A549 treated with ZK216348 at 1 μM for 4 hours (cell line): ENCODE measurements around the gene MCM3. TPM values are rescaled to one million over a fixed set of nuclear protein-coding genes. Genes with fewer than 3 reads are reported as not detected.

ENCODE experiments used
- total RNA-seq: library from RNA; stranded (reverse); fragments of 200-300 nt; extraction: Qiagen RNA extraction; gene quantifications from 5 replicates; pipeline ENCODE4 v1.2.3, GENCODE V29; 2022; ENCODE audit warnings: low read depth

The MCM3 gene
- total RNA-seq: 76.9 to 86.8 TPM (median 79.7 TPM) in 5 replicates

DNA sequence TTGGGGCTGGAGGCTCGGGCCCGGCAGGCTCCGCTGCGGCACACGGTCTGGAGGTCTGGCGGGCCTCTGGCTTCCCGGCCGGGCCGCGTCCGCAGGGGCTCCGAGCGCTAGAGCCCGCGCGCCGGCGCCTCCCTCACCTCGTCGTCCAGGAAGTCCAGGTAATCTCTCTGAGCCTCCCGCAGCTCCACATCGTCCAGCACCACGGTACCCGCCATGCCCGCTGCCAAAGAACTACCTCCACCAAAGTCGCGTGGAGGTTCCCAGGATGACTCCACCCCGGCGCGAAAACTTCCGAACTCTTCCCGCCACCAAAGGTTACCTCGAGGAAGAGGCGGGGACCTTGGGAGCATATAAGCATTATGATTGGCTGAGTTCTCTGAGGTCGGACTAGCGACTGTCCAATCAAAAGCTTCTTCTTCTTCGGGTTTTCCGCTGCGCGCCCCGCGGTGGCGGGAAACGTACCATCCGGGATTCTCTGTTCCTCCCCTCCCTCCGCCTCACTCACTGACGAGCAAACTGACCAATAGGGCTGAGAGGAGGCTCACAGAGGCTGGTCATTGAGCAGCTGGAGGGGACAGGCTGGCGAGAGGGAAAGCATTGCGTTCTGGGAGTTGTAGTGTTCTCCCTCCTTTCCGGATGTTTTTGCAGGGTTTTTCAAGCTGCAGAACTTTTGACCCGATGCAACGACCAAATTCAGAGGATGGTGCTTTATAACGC, at the start of gene MCM3:
Gene MCM3, minus strand, starts transcription at position 283 of the 717 bp plus-strand sequence. Its CDS starts 68 bp downstream, at position 215.

DNA sequence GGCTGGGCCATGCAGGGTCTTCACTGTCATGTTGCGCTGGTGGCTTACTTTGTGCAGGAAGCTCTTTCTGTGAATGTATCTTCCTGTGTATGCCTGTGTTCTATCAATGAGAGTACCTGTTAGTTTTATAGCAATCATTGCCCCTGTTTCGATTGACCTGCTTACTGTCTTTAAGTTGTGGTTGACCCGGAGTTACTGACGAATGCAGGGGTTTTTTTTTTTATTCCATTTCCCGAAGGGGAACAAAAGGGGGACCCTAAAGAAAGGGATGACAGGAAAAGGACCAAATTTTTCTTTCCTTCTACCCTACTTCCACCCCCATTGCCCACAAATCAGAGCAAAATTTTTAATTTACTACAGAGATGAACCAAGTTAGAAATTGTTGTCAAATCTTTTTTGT, 40.1 kb downstream of the MCM3 start, which contains the start of gene IL17F:
Gene IL17F, minus strand, starts transcription at position 101 of the 400 bp plus-strand sequence. Its CDS starts 71 bp downstream, at position 30.

Other genes with a start within 250 kb of the MCM3 start
- not detected in 5 replicates for gene PKHD1, start 197.1 kb downstream of the MCM3 start, total RNA-seq
- not detected in 5 replicates for gene IL17A, start 98.4 kb downstream of the MCM3 start, total RNA-seq
- not detected in 5 replicates for gene IL17F, start 40.2 kb downstream of the MCM3 start, total RNA-seq
- gene PAQR8, start 77.4 kb upstream of the MCM3 start, total RNA-seq: 0.79 to 1.3 TPM (median 1.0 TPM) in 5 replicates
- gene EFHC1, start 135.6 kb upstream of the MCM3 start, total RNA-seq: 10.4 to 14.6 TPM (median 13.6 TPM) in 5 replicates